ENCODE data around the gene FOXK1. TPM values are rescaled to one million over a fixed set of nuclear protein-coding genes. Genes with fewer than 3 reads are reported as not detected.

FOXK1 gene
- total RNA-seq, 1 donor from 2014 or later = 53.6 TPM

DNA sequence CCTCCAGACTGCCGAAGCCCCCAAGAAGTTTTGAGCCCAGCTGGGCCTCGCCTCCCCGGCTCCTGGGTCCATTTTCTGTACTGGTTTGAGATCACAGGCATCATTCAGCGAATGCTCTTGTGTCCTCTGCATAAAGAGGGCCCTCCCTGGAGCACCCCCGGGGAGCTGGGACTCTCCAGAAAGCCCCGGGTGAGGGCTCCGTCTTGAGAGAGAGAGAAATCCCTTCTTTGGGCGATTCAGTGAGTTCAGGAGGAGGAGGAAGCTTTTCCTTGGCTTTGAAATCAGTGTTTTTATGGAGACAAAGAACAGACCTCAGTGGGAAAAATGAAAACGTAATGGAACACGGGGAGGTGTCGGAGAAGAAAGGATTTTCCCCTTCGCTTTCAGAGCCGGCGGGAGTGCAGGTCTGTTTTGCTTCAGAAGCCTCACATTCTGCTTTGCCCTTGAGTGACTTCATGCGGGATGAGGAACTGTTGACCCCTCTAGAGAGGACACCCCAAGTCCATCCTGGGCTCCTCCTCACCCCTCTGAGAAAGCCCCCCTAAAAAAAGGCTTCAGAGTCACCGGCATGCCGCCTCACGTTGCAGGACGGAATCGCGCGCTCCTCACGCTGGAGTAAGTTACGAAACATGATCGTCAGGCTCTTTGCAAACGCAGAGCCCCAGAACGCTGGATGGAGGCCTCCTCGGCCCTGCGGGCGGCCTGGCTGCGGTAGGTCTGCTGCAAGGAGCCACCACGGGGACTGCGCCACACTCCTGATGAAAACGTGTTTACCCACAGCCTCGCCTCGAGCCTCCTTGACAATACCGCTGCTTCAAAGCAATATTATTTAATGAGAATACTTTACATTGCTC is 84.8 kb downstream of the FOXK1 start:
- Histone ChIP-seq H3K9me3 (ENCODE audit: insufficient read depth, low read depth, low read length) (no peaks in the 10 kb centered on the region), H3K27me3 (ENCODE audit: insufficient read depth, low read length) (no peaks in the 10 kb centered on the region), H3K4me1 (ENCODE audit: insufficient read depth, low read length) (no peaks in the 10 kb centered on the region), H3K4me3 (ENCODE audit: insufficient read depth, low read depth, low read length) (no peak overlapping the region), H3K27ac (ENCODE audit: low read depth, low read length) (no peak overlapping the region), H2AFZ (ENCODE audit: low read depth, low read length) (no peak overlapping the region), H3K4me2 (ENCODE audit: low read length) (no peak overlapping the region), H3K79me2 (ENCODE audit: insufficient read depth, low read length) (peaks cover 13% of the 10 kb centered on the region), H3K9ac (ENCODE audit: low read length) (no peak overlapping the region), H4K20me1 (ENCODE audit: insufficient read depth, low read length) (peaks cover 67% of the 10 kb centered on the region), H3K36me3 (ENCODE audit: insufficient read depth, low read length) (peaks cover 13% of the 10 kb centered on the region)
- Mint-ChIP-seq H3K4me1 (ENCODE audit: low read depth, unreplicated experiment) (no peaks in the 10 kb centered on the region), H3K36me3 (ENCODE audit: low read depth, unreplicated experiment) (peaks cover 13% of the 10 kb centered on the region), H3K4me3 (ENCODE audit: unreplicated experiment) (no peak overlapping the region), H3K27me3 (ENCODE audit: low read depth, unreplicated experiment) (no peaks in the 10 kb centered on the region), H3K9me3 (ENCODE audit: unreplicated experiment) (no peaks in the 10 kb centered on the region), H3K27ac (ENCODE audit: unreplicated experiment) (no peak overlapping the region)
- TF ChIP-seq, protein P1, sequence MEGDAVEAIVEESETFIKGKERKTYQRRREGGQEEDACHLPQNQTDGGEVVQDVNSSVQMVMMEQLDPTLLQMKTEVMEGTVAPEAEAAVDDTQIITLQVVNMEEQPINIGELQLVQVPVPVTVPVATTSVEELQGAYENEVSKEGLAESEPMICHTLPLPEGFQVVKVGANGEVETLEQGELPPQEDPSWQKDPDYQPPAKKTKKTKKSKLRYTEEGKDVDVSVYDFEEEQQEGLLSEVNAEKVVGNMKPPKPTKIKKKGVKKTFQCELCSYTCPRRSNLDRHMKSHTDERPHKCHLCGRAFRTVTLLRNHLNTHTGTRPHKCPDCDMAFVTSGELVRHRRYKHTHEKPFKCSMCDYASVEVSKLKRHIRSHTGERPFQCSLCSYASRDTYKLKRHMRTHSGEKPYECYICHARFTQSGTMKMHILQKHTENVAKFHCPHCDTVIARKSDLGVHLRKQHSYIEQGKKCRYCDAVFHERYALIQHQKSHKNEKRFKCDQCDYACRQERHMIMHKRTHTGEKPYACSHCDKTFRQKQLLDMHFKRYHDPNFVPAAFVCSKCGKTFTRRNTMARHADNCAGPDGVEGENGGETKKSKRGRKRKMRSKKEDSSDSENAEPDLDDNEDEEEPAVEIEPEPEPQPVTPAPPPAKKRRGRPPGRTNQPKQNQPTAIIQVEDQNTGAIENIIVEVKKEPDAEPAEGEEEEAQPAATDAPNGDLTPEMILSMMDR (IDR thresholded peaks at IDR 0.05; ENCODE audit: insufficient read depth, low read depth, low read length) = no peak
- TF ChIP-seq EZH2 (IDR thresholded peaks at IDR 0.05; ENCODE audit: insufficient read depth, low read length) = no peak
- DNase-seq (ENCODE audit: low read depth) = no peak
- no peak for FAIRE-seq

DNA sequence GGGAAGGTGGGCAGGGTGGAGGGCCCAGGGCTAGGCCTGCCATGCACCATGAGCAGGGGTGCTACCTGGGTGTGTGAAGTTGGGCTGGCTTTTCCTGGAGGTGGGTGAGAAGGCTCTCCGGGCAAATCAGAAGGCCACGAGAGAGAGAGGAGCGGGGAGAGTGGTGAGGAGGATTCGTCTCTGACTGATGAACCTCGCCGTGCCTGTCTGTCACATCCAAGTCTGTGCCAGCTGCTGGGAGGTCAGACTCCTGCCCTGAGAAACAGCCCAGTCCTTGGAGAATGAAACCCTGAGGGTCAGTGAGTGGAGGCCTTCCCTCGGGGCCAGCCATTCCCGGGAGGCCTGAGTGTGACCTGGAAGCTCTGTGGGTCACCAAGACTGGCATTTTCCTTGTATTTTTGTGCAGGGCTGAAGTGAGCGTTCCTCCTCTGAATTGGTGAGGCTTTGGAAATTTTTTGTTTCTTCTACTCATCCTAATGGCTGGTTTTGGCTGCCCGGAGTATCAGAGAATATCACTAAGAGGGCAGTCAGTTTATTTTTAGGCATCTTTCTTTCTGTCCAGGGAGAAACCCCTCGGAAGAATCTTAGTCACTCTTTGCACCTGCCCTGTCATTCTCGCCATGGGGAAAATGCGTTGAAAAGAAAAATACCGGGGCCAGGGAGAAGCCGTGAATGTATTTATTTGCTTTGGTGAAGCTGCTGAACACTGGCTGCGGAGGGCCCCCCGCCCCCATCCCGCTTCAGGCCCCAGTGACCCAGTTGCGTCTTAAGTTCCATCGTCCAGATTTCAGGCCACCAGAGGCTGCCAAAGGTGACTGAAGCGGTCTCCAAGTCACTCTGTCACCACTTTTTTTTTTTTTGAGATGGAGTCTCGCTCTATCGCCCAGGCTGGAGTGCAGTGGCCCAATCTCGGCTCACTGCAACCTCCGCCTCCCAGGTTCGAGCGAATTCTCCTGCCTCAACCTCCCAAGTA is 86.8 kb downstream of the FOXK1 start:
- H3K4me3 Mint-ChIP-seq (ENCODE audit: unreplicated experiment) = no peak overlapping the region
- FAIRE-seq (no peak), DNase-seq (ENCODE audit: low read depth) (no peak)
- Histone ChIP-seq H3K27ac (ENCODE audit: low read depth, low read length) (no peak overlapping the region), H3K4me2 (ENCODE audit: low read length) (no peak overlapping the region), H4K20me1 (ENCODE audit: insufficient read depth, low read length) (peaks cover 58% of the 10 kb centered on the region), H3K9me3 (ENCODE audit: insufficient read depth, low read depth, low read length) (no peaks in the 10 kb centered on the region), H2AFZ (ENCODE audit: low read depth, low read length) (no peak overlapping the region), H3K36me3 (ENCODE audit: insufficient read depth, low read length) (peaks cover 5% of the 10 kb centered on the region), H3K4me3 (ENCODE audit: insufficient read depth, low read depth, low read length) (no peak overlapping the region), H3K27me3 (ENCODE audit: insufficient read depth, low read length) (no peaks in the 10 kb centered on the region), H3K79me2 (ENCODE audit: insufficient read depth, low read length) (peaks cover 7% of the 10 kb centered on the region), H3K9ac (ENCODE audit: low read length) (no peak overlapping the region), H3K4me1 (ENCODE audit: insufficient read depth, low read length) (no peaks in the 10 kb centered on the region)
- peak overlapping the region; percentile 18 for H3K27ac Mint-ChIP-seq (ENCODE audit: unreplicated experiment)
- peaks cover 8% of the 10 kb centered on the region for H3K36me3 Mint-ChIP-seq (ENCODE audit: low read depth, unreplicated experiment)
- H3K27me3 Mint-ChIP-seq (ENCODE audit: low read depth, unreplicated experiment) = no peaks in the 10 kb centered on the region
- no peaks in the 10 kb centered on the region for H3K4me1 Mint-ChIP-seq (ENCODE audit: low read depth, unreplicated experiment)
- TF ChIP-seq, protein P1 (IDR thresholded peaks at IDR 0.05; ENCODE audit: insufficient read depth, low read depth, low read length) = no peak
- TF ChIP-seq EZH2 (IDR thresholded peaks at IDR 0.05; ENCODE audit: insufficient read depth, low read length) = no peak
- H3K9me3 Mint-ChIP-seq (ENCODE audit: unreplicated experiment) = no peaks in the 10 kb centered on the region
